HG03280 (cell line): Measurements from ENCODE around the gene TLDC2.
"Not testable (repeated sequence)": the region's sequence is repeated elsewhere in the genome, so short reads cannot be mapped to it uniquely, and the experiment has no call there.

ENCODE experiments used
- ATAC-seq: cut with Tn5 transposase; IDR thresholded peaks from one replicate; pipeline ENCODE4 v1.9.1; 2021; ENCODE audit warnings: mild to moderate bottlenecking, moderate library complexity; ENCODE audit not compliant: unreplicated experiment

TLDC2 gene

GRCh38 chr20:36866681-36867495 lies 9.1 kb upstream of the TLDC2 start:
- ATAC-seq = no peak

- ATAC-seq = no peak
Measured at GRCh38 chr20:36871640-36872570, 4.0 kb upstream of the TLDC2 start.

- no peak for ATAC-seq
Measured at GRCh38 chr20:36872852-36873251, 3.1 kb upstream of the TLDC2 start.

GRCh38 chr20:36873498-36874189 lies 2.3 kb upstream of the TLDC2 start:
- ATAC-seq = no peak

- ATAC-seq = not testable (repeated sequence)
Measured at GRCh38 chr20:36875093-36875492, 845 bp upstream of the TLDC2 start.

GRCh38 chr20:36876473-36876833 lies 515 bp downstream of the TLDC2 start:
- ATAC-seq = no peak

- no peak for ATAC-seq
Measured at GRCh38 chr20:36878941-36879340, 3.0 kb downstream of the TLDC2 start.

GRCh38 chr20:36880741-36881250 lies 4.9 kb downstream of the TLDC2 start:
- no peak for ATAC-seq

GRCh38 chr20:36881331-36881730 lies 5.4 kb downstream of the TLDC2 start:
- ATAC-seq = no peak

- ATAC-seq = no peak
Measured at GRCh38 chr20:36881888-36882287, 6.0 kb downstream of the TLDC2 start.

GRCh38 chr20:36883977-36884535 lies 8.1 kb downstream of the TLDC2 start:
- no peak for ATAC-seq

- ATAC-seq = no peak
Measured at GRCh38 chr20:36885356-36885755, 9.4 kb downstream of the TLDC2 start.

- ATAC-seq = peak; percentile 71
Measured at GRCh38 chr20:36886859-36887751, 11.2 kb downstream of the TLDC2 start.

GRCh38 chr20:36887752-36888090 lies 11.8 kb downstream of the TLDC2 start:
- no peak for ATAC-seq

- no peak for ATAC-seq
Measured at GRCh38 chr20:36888880-36889516, 13.1 kb downstream of the TLDC2 start.

GRCh38 chr20:36890586-36890985 lies 14.6 kb downstream of the TLDC2 start:
- no peak for ATAC-seq

- ATAC-seq = no peak
Measured at GRCh38 chr20:36891211-36891610, 15.3 kb downstream of the TLDC2 start.

- ATAC-seq = no peak
Measured at GRCh38 chr20:36893801-36894200, 17.9 kb downstream of the TLDC2 start.

- no peak for ATAC-seq
Measured at GRCh38 chr20:36895036-36895435, 19.1 kb downstream of the TLDC2 start.
